Measurements from ENCODE around the gene FAM177B.

GRCh38 chr1:222691016-222691415 is 46.0 kb upstream of the FAM177B start:
- TF ChIP-seq PATZ1 (CRISPR knock-in tag; IDR thresholded peaks at IDR 0.05; ENCODE audit: borderline replicate concordance) = no peak
- no peak for TF ChIP-seq ZNF565 (CRISPR knock-in tag; conservative IDR thresholded peaks at IDR 0.05; ENCODE audit: low read depth)
- TF ChIP-seq ZFP30 (CRISPR knock-in tag; IDR thresholded peaks at IDR 0.05) = no peak

Data from SK-N-SH treated with all-trans-retinoic acid at 6 μM for 48 hours (cell line).